Measurements from ENCODE around the gene LY6G6C. TPM values are rescaled to one million over a fixed set of nuclear protein-coding genes. Genes with fewer than 3 reads are reported as not detected.

Gene LY6G6C
- total RNA-seq, 1 experiment from 2014 or later, result not detected

GRCh38 chr6:31706599-31706998, 14.9 kb downstream of the LY6G6C start, which contains the start of gene LY6G6F:
Gene LY6G6F, plus strand, starts transcription at chr6:31706866. Its CDS starts 41 bp downstream, at chr6:31706907.
- BruUV-seq (replicated peaks), result no TSS peak
- DNase-seq, result no peak
- no peak within 1 kb of the TSS for H3K4me3 Mint-ChIP-seq (ENCODE audit: low read depth, unreplicated experiment)
- H3K4me1 Mint-ChIP-seq (ENCODE audit: low read depth, unreplicated experiment), result peaks cover 19% of the 10 kb centered on the region
- no peak for TF ChIP-seq CTCF (IDR thresholded peaks at IDR 0.05; ENCODE audit: unreplicated experiment)
- H3K27me3 Mint-ChIP-seq (ENCODE audit: unreplicated experiment), result no peaks in the 10 kb centered on the region
- H3K27ac Mint-ChIP-seq (ENCODE audit: unreplicated experiment), result no peak within 1 kb of the TSS
- CTCF ChIA-PET, result interaction anchor here (0.7 to 1.2 kb wide), 2 partner anchors 68 to 81 kb away, joined by 3 read pairs; no protein-coding TSS in a partner anchor
- peaks cover 17% of the 10 kb centered on the region for H3K36me3 Mint-ChIP-seq (ENCODE audit: insufficient read depth, unreplicated experiment)
- intact Hi-C loops (cut with micrococcal nuclease; ENCODE audit: unreplicated experiment), result no loop called here
- H3K9me3 Mint-ChIP-seq (ENCODE audit: low read depth, unreplicated experiment), result no peaks in the 10 kb centered on the region

- H3K36me3 Mint-ChIP-seq (ENCODE audit: insufficient read depth, unreplicated experiment), result peaks cover 17% of the 10 kb centered on the region
- CTCF ChIA-PET, result interaction anchor here (0.7 kb wide), 1 partner anchor 81 kb away, joined by 3 read pairs; no protein-coding TSS in a partner anchor
- no peak overlapping the region for H3K4me3 Mint-ChIP-seq (ENCODE audit: low read depth, unreplicated experiment)
- TF ChIP-seq CTCF (IDR thresholded peaks at IDR 0.05; ENCODE audit: unreplicated experiment), result no peak
- H3K27me3 Mint-ChIP-seq (ENCODE audit: unreplicated experiment), result no peaks in the 10 kb centered on the region
- BruUV-seq (replicated peaks), result no TSS peak
- peaks cover 13% of the 10 kb centered on the region for H3K4me1 Mint-ChIP-seq (ENCODE audit: low read depth, unreplicated experiment)
- no peaks in the 10 kb centered on the region for H3K9me3 Mint-ChIP-seq (ENCODE audit: low read depth, unreplicated experiment)
- H3K27ac Mint-ChIP-seq (ENCODE audit: unreplicated experiment), result no peak overlapping the region
- intact Hi-C loops (cut with micrococcal nuclease; ENCODE audit: unreplicated experiment), result no loop called here
- no peak for DNase-seq
Measured at GRCh38 chr6:31705931-31706330, 15.6 kb downstream of the LY6G6C start.

GRCh38 chr6:31702819-31703716, 18.5 kb downstream of the LY6G6C start, which contains the start of gene ABHD16A:
Gene ABHD16A, minus strand, starts transcription at chr6:31703324. Its CDS starts 43 bp downstream, at chr6:31703281.
- DNase-seq, result peak; percentile 100
- Mint-ChIP-seq H3K4me1 (ENCODE audit: low read depth, unreplicated experiment) (peaks cover 7% of the 10 kb centered on the region), H3K36me3 (ENCODE audit: insufficient read depth, unreplicated experiment) (peaks cover 17% of the 10 kb centered on the region), H3K27me3 (ENCODE audit: unreplicated experiment) (no peaks in the 10 kb centered on the region), H3K27ac (ENCODE audit: unreplicated experiment) (peak within 1 kb of the TSS; percentile 66), H3K9me3 (ENCODE audit: low read depth, unreplicated experiment) (no peaks in the 10 kb centered on the region), H3K4me3 (ENCODE audit: low read depth, unreplicated experiment) (peak within 1 kb of the TSS; percentile 77)
- peak; percentile 39 for TF ChIP-seq CTCF (IDR thresholded peaks at IDR 0.05; ENCODE audit: unreplicated experiment)
- TSS peak; percentile 91 for BruUV-seq (replicated peaks)
- CTCF ChIA-PET, result interaction anchor here (0.6 to 1.8 kb wide), 18 partner anchors 8 to 1536 kb away, joined by 3 to 14 read pairs (median 4); partner anchors contain the start of genes ATP6V1G2, CLIC1, DDAH2 and HSPA1A
- intact Hi-C loops (cut with micrococcal nuclease; ENCODE audit: unreplicated experiment), result loop anchor here (5.0 kb wide), 1 partner anchor 34 kb away; the partner anchor contains the start of gene CLIC1

GRCh38 chr6:31702405-31702818, 19.1 kb downstream of the LY6G6C start:
- intact Hi-C loops (cut with micrococcal nuclease; ENCODE audit: unreplicated experiment), result loop anchor here (5.0 kb wide), 1 partner anchor 35 kb away; the partner anchor contains the start of gene CLIC1
- Mint-ChIP-seq H3K4me1 (ENCODE audit: low read depth, unreplicated experiment) (peaks cover 7% of the 10 kb centered on the region), H3K9me3 (ENCODE audit: low read depth, unreplicated experiment) (no peaks in the 10 kb centered on the region), H3K36me3 (ENCODE audit: insufficient read depth, unreplicated experiment) (peaks cover 22% of the 10 kb centered on the region), H3K4me3 (ENCODE audit: low read depth, unreplicated experiment) (peak overlapping the region; percentile 77), H3K27me3 (ENCODE audit: unreplicated experiment) (no peaks in the 10 kb centered on the region), H3K27ac (ENCODE audit: unreplicated experiment) (peak overlapping the region; percentile 66)
- no peak for TF ChIP-seq CTCF (IDR thresholded peaks at IDR 0.05; ENCODE audit: unreplicated experiment)
- CTCF ChIA-PET, result interaction anchor here (0.8 to 1.8 kb wide), 8 partner anchors 12 to 113 kb away, joined by 3 to 14 read pairs (median 4); partner anchors contain the start of genes DDAH2, HSPA1A, HSPA1L and LY6G6C
- no TSS peak for BruUV-seq (replicated peaks)
- DNase-seq, result no peak
